GM18502 (cell line): ENCODE data around the gene AXIN2.
"Not testable (repeated sequence)": the region's sequence is repeated elsewhere in the genome, so short reads cannot be mapped to it uniquely, and the experiment has no call there.

Source experiments
- ATAC-seq: cut with Tn5 transposase; IDR thresholded peaks from one replicate; pipeline ENCODE4 v1.9.1; 2021; ENCODE audit warnings: mild to moderate bottlenecking; ENCODE audit not compliant: unreplicated experiment, poor library complexity

AXIN2 gene

DNA sequence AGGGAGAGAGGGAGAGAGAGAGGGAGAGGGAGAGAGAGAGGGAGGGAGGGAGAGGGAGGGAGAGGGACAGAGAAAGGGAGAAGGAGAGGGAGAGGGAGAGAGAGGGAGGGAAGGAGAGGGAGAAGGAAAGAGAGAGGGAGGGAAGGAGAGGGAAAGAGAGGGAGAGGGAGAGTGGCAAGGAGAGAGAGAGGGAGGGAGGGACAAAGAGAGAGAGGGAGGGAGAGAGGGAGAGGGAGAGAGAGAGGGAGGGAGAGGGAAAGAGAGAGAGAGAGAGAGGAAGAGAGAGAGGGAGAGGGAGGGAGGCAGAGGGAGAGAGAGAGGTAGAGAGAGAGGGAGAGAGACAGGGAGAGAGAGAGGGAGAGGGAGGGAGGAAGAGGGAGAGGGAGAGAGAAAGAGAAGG is 73.5 kb downstream of the AXIN2 start:
- no peak for ATAC-seq

DNA sequence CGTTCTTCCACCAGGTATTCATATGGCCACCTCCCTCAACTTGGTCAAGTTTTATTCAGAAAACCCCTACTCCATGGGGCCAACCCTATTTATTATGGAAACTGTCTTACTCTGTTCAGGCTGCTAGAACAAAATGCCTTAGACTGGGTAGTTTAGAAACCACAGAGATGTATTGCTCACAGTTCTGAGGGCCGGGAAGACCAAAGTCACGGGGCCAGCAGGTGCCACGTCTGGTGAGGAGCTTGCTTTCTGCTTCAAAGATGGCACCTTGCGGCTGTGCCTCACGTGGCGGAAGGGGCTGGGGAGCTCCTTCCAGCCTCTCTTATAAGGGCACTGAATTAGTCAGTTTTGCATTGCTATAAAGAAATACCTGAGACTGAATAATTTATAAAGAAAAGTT is 74.3 kb downstream of the AXIN2 start:
- no peak for ATAC-seq

GRCh38 chr17:65485388-65486299 is 75.8 kb downstream of the AXIN2 start:
- ATAC-seq, result no peak

DNA sequence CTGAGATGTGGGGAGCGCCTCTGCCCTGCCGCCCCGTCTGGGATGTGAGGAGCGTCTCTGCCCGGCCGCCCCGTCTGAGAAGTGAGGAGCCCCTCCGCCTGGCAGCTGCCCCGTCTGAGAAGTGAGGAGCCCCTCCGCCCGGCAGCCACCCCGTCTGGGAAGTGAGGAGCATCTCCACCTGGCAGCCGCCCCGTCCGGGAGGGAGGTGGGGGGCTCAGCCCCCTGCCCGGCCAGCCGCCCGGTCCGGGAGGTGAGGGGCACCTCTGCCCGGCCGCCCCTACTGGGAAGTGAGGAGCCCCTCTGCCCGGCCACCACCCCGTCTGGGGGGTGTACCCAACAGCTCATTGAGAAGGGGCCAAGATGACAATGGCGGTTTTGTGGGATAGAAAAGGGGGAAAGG is 77.0 kb downstream of the AXIN2 start:
- not testable (repeated sequence) for ATAC-seq

GRCh38 chr17:65483438-65483837 is 78.0 kb downstream of the AXIN2 start:
- ATAC-seq, result no peak

DNA sequence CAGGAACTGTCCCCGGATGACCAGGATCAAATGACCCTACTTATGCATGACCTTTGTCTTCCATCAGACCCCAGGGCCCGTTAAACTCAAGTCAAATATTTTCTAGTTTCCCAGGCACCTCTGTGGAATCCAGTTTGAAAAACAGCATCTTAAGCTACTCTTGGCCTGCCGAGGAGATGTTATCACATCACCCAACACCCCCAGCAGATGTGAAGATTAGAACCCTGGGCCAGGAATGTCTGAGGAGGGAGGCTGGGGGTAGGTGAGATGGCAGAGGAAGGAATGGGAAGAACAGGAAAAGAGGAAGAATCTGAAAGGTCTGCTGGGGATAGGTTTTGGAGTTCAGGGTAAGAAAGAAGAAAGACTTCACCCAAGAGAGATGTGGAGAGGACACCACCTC is 79.2 kb downstream of the AXIN2 start:
- ATAC-seq, result no peak

GRCh38 chr17:65479282-65479681 is 82.2 kb downstream of the AXIN2 start:
- no peak for ATAC-seq
